ENCODE measurements around the gene PSMF1. TPM values are rescaled to one million over a fixed set of nuclear protein-coding genes. Genes with fewer than 3 reads are reported as not detected.
"Not testable (repeated sequence)": the region's sequence is repeated elsewhere in the genome, so short reads cannot be mapped to it uniquely, and the experiment has no call there.

Gene PSMF1
- total RNA-seq, 1 experiment from 2014 or later: 63.9 TPM

DNA sequence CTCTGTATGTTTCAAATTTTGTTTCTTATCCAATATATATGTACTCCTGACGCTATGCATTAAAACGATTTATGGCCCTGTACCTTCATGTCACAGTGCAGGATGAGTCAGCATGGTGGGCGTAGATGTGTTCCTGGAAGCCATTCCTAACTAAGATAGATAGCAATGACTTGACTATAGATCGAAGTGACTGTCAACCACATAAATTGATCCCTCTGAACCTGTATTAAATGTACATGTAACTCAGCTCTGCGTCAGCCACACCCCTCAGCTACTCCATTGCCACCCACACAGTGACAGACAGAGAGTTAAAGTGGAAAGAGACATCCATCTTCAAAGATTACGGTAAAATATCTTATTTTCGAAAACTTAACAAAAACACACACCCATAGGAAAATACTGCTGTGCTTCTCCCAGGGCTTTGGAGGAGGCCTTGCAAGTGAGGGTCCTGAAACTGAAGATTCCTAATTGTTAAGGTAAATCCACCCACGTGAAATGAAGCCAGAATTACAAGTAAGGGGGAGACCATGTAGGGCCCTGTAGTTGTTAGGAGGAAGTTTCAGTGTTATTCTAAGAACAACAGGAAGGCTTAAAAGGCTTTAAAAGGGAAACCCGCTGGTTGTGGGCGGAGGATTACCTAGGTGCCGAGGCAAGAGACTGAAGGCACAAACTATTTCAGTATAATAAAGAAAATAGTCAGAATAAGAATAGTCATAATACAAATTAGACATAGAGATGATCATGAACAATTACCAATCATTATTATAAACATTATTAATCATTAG is 97.2 kb downstream of the PSMF1 start:
- no peak for DNase-seq (ENCODE audit: low spot score)

DNA sequence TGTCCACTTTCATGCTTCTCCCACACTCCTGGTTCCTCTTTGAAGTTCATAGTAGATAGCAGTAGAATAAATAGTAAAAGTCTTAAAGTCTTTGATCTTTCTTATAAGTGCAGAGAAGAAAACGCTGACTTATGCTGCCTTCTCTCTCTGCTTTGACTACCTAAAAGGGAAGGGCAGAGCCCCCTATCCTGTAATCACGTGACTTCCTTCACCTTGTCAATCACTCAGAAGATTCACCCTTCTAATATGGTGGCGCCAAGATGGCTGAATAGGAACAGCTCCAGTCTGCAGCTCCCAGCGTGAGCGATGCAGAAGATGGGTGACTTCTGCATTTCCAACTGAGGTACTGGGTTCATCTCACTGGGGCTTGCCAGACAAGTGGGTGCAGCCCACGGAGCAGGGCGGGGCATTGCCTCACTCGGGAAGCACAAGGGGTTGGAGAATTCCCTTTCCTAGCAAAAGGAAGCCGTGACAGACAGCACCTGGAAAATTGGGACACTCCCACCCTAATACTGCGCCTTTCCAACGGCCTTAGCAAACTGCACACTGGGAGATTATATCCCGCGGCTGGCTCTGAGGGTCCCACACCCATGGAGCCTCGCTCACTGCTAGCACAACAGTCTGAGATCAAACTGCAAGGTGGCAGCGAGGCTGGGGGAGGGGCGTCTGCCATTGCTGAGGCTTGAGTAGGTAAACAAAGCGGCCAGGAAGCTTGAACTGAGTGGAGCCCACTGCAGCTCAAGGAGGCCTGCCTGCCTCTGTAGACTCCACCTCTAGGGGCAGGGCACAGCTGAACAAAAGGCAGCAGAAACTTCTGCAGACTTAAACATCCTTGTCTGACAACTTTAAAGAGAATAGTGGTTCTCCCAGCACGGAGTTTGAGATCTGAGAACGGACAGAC is 98.4 kb downstream of the PSMF1 start:
- not testable (repeated sequence) for DNase-seq (ENCODE audit: low spot score)

Other genes starting within 250 kb of the PSMF1 start
- gene ANGPT4, start 202.3 kb upstream of the PSMF1 start, total RNA-seq (2014; rRNA removed; shearing (Covaris generic)): 0.05 TPM in 1 of 2 replicates, not detected in the other
- not detected in 2 replicates for gene RSPO4, start 116.3 kb upstream of the PSMF1 start, total RNA-seq (2014; rRNA removed; shearing (Covaris generic))
- 0.67 and 0.72 TPM in 2 replicates for gene TMEM74B, start 66.4 kb downstream of the PSMF1 start, total RNA-seq (2014; rRNA removed; shearing (Covaris generic))
- not detected in 2 replicates for gene C20orf202, start 84.9 kb downstream of the PSMF1 start, total RNA-seq (2014; rRNA removed; shearing (Covaris generic))
- 0.07 and 0.90 TPM in 2 replicates for gene RAD21L1, start 107.4 kb downstream of the PSMF1 start, total RNA-seq (2014; rRNA removed; shearing (Covaris generic))
- 11.6 and 13.9 TPM in 2 replicates for gene SNPH, start 147.7 kb downstream of the PSMF1 start, total RNA-seq (2014; rRNA removed; shearing (Covaris generic))
- 1.8 and 2.6 TPM in 2 replicates for gene SDCBP2, start 210.5 kb downstream of the PSMF1 start, total RNA-seq (2014; rRNA removed; shearing (Covaris generic))